Right lobe of liver (tissue), 6 donors: ENCODE measurements around the gene AFF2. TPM values are rescaled to one million over a fixed set of nuclear protein-coding genes. Genes with fewer than 3 reads are reported as not detected.

Experiments
- ATAC-seq, 4 donors: fragments of 200-7000 bp; cut with Tn5 transposase; one replicate each; pipeline ENCODE4 v1.9.1; 2020; ENCODE audit warnings: mild to moderate bottlenecking in 4 of 4, moderate library complexity in 4 of 4
- DNase-seq, 3 donors: peaks; one replicate each; pipeline ENCODE4 v3.0.0-alpha.2; 2020
- H3K27ac ChIP-seq, 3 donors: fragments of 200-600 bp; one replicate each; pipeline ENCODE4 v1.8.0; 2022
- H3K27me3 ChIP-seq, 2 donors: fragments of 200-600 bp; one replicate each; pipeline ENCODE4 v1.8.0; 2022
- H3K36me3 ChIP-seq, 4 donors: fragments of 200-600 bp; sonication (generic) in 1 of 4; one replicate each; pipeline versions ENCODE4 v1.5.1 to v1.8.0; 2017 to 2022; ENCODE audit warnings: control low read depth in 1 of 4
- H3K4me1 ChIP-seq, 4 donors: fragments of 200-600 bp; sonication (generic) in 1 of 4; one replicate each; pipeline versions ENCODE4 v1.5.1 to v1.8.0; 2017 to 2022; ENCODE audit warnings: control low read depth in 1 of 4
- H3K4me3 ChIP-seq, 3 donors: fragments of 200-600 bp; one replicate each; pipeline ENCODE4 v1.8.0; 2022
- H3K9me3 ChIP-seq, 4 donors: fragments of 200-600 bp; sonication (generic) in 1 of 4; one replicate each; pipeline versions ENCODE4 v1.5.1 to v1.8.0; 2017 to 2022; ENCODE audit warnings: control low read depth in 1 of 4
- CTCF ChIP-seq, 4 donors: fragments of 200-600 bp in 3 of 4; fragments of 450-650 bp in 1 of 4; IDR thresholded peaks; one replicate each; pipeline versions ENCODE4 v1.5.1 to v1.8.0; 2016 to 2022; ENCODE audit warnings: antibody characterized with exemption in 4 of 4, mild to moderate bottlenecking in 2 of 4
- POLR2A ChIP-seq: fragments of 450-650 bp; IDR thresholded peaks from one replicate; pipeline ENCODE4 v1.6.1; 2017; ENCODE audit warnings: antibody characterized with exemption, mild to moderate bottlenecking
- WGBS: methylation state at CpG from one replicate; pipeline ENCODE4 v1.1.6; 2018; ENCODE audit warnings: low coverage, low lambda C conversion rate; ENCODE audit not compliant: insufficient coverage; ENCODE audit errors: missing lambda C conversion rate; 5-methylcytosine and 5-hydroxymethylcytosine counted together
- intact Hi-C, 2 donors: fragments of 100-400 bp; cut with DNase I; formaldehyde crosslinking; loops; one replicate each; pipeline versions ENCODE4 v1.11.2 to v1.14.1; 2022
- total RNA-seq, 6 experiments: library from RNA; depleted of rRNA in 2 of 6; stranded (reverse); fragments of >200 nt in 2 of 6; fragmentation: NEBNext Ultra II Directional in 3 of 6; extraction: Animal tissue kit (Norgen Biotek cat#: 25700) in 3 of 6; gene quantifications; one replicate each; pipeline versions ENCODE4 v1.1.0 to v1.2.4, GENCODE V29; 2016 to 2023
- donor health status: DM: no; HTN: yes; CAD: no.
- donor health status: DM: no; HTN: no; CAD: no.
- donor health status: DM: no; HTN: no; CAD: no.
- donor health status: DM: no; HTN: yes; CAD: no.
- donor health status: DM: no; HTN: yes; CAD: no.

AFF2 gene
- total RNA-seq, 6 experiments from 2014 or later = 0.06 to 1.9 (median 0.15) TPM

GRCh38 chrX:148633218-148633908 lies 132.9 kb downstream of the AFF2 start:
- Histone ChIP-seq H3K4me1 (no peaks in the 10 kb centered on the region), H3K27me3 (no peaks in the 10 kb centered on the region), H3K4me3 (no peak overlapping the region), H3K9me3 (no peaks in the 10 kb centered on the region), H3K36me3 (no peaks in the 10 kb centered on the region), H3K27ac (no peak overlapping the region)
- ATAC-seq (no peak), DNase-seq (no peak)
- no peak for TF ChIP-seq POLR2A
- no peak for TF ChIP-seq CTCF (IDR thresholded peaks at IDR 0.05)
- 52% methylated on average over 7 of the region's 7 CpGs for WGBS
- intact Hi-C loops = no loop called here

GRCh38 chrX:148634591-148634990 lies 134.2 kb downstream of the AFF2 start:
- TF ChIP-seq POLR2A (no peak), CTCF (IDR thresholded peaks at IDR 0.05) (no peak)
- 40% methylated on average over 1 of the region's 1 CpG for WGBS
- ATAC-seq = no peak

GRCh38 chrX:148643460-148643859 lies 143.0 kb downstream of the AFF2 start:
- DNase-seq (no peak), ATAC-seq (no peak)
- Histone ChIP-seq H3K4me3 (no peak overlapping the region), H3K27ac (no peak overlapping the region), H3K4me1 (no peaks in the 10 kb centered on the region), H3K36me3 (no peaks in the 10 kb centered on the region), H3K27me3 (no peaks in the 10 kb centered on the region), H3K9me3 (no peaks in the 10 kb centered on the region)
- intact Hi-C loops = no loop called here
- TF ChIP-seq CTCF (IDR thresholded peaks at IDR 0.05) (no peak), POLR2A (no peak)
- 24% methylated on average over 3 of the region's 3 CpGs for WGBS

More at GRCh38 chrX:148634591-148634990, 134.2 kb downstream of the AFF2 start:
- no peaks in the 10 kb centered on the region for H3K36me3 ChIP-seq
- no peak for DNase-seq
- no peaks in the 10 kb centered on the region for H3K9me3 ChIP-seq
- no peaks in the 10 kb centered on the region for H3K4me1 ChIP-seq
- no peaks in the 10 kb centered on the region for H3K27me3 ChIP-seq
- H3K4me3 ChIP-seq = no peak overlapping the region
- intact Hi-C loops = no loop called here
- no peak overlapping the region for H3K27ac ChIP-seq

GRCh38 chrX:148647651-148648050 lies 147.2 kb downstream of the AFF2 start:
- Histone ChIP-seq H3K27ac (no peak overlapping the region), H3K4me1 (no peaks in the 10 kb centered on the region), H3K27me3 (no peaks in the 10 kb centered on the region), H3K9me3 (no peaks in the 10 kb centered on the region), H3K4me3 (no peak overlapping the region), H3K36me3 (no peaks in the 10 kb centered on the region)
- TF ChIP-seq POLR2A = no peak
- no peak for TF ChIP-seq CTCF (IDR thresholded peaks at IDR 0.05)
- whole genome bisulfite sequencing = 55% methylated on average over 4 of the region's 4 CpGs
- no peak for DNase-seq
- intact Hi-C loops = no loop called here
- no peak for ATAC-seq
